Measurements from ENCODE around the gene PTGER3. TPM values are rescaled to one million over a fixed set of nuclear protein-coding genes. Genes with fewer than 3 reads are reported as not detected.
A peak's percentile ranks its signal among the peaks of the same experiment; 100 is the strongest.

PTGER3 gene
- total and polyA plus RNA-seq, 2 experiments from 2014 or later = 0.45 to 1.6 TPM

DNA sequence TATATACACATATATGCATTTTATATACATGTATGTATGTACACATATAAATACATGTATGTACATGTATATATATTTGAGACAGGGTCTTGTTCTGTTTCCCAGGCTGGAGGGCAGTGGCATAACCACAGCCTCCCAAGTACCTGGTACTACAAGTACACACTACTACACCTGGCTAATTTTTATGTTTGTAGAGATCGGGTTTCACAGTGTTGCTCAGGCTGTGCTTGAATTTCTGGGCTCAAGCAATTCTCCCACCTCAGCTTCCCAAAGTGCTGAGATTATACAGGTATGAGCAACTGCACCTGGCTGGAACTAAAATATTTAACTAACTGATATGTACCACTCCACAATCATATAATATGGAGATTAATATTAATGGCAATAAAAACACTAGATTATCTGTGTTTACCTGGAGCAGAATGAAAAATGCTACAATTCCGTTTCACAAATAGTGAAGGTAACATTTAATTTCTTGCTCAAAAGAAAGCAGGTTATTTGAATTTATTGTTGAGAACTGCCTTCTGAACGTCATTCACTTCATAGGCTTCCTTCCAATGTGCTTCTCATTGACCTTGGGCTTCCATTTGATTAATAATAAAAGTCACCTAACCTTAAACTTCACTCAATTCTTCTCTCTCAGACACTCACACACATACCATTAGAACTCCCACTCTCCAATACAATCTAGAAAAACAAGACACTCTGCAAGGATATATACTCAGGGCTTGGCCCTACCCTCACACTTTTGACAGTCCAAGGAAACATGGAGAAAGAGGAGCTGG lies 57.0 kb downstream of the PTGER3 start:
- DNase-seq (ENCODE audit: low spot score) (no peak), ATAC-seq (no peak)
- H3K36me3 ChIP-seq (ENCODE audit: insufficient read depth) = no peaks in the 10 kb centered on the region
- no peaks in the 10 kb centered on the region for H4K20me1 ChIP-seq (replicated peaks; ENCODE audit: insufficient read depth)
- H3K79me2 ChIP-seq (replicated peaks; ENCODE audit: insufficient read depth) = no peaks in the 10 kb centered on the region
- no peak overlapping the region for H3K4me3 Mint-ChIP-seq
- H3K4me3 ChIP-seq = no peak overlapping the region
- H3K4me2 ChIP-seq = no peak overlapping the region
- H3K4me1 ChIP-seq (ENCODE audit: insufficient read depth) = no peaks in the 10 kb centered on the region
- no peaks in the 10 kb centered on the region; the same call in 2 of the 3 replicates for H3K4me1 Mint-ChIP-seq
- peak overlapping the region; percentile 60; the same call in 1 of the 2 replicates for H2AFZ ChIP-seq
- H3K27me3 Mint-ChIP-seq (ENCODE audit: insufficient read depth, low read depth, poor library complexity) = no peaks in the 10 kb centered on the region
- H3K36me3 Mint-ChIP-seq (ENCODE audit: low read depth) = no peaks in the 10 kb centered on the region
- TF ChIP-seq EZH2phosphoT487 (IDR thresholded peaks at IDR 0.05; ENCODE audit: unreplicated experiment) (no peak), ZNF114 (CRISPR knock-in tag; IDR thresholded peaks at IDR 0.05) (no peak), REST (IDR thresholded peaks at IDR 0.05; ENCODE audit: unreplicated experiment) (no peak)
- TF ChIP-seq, protein P1, sequence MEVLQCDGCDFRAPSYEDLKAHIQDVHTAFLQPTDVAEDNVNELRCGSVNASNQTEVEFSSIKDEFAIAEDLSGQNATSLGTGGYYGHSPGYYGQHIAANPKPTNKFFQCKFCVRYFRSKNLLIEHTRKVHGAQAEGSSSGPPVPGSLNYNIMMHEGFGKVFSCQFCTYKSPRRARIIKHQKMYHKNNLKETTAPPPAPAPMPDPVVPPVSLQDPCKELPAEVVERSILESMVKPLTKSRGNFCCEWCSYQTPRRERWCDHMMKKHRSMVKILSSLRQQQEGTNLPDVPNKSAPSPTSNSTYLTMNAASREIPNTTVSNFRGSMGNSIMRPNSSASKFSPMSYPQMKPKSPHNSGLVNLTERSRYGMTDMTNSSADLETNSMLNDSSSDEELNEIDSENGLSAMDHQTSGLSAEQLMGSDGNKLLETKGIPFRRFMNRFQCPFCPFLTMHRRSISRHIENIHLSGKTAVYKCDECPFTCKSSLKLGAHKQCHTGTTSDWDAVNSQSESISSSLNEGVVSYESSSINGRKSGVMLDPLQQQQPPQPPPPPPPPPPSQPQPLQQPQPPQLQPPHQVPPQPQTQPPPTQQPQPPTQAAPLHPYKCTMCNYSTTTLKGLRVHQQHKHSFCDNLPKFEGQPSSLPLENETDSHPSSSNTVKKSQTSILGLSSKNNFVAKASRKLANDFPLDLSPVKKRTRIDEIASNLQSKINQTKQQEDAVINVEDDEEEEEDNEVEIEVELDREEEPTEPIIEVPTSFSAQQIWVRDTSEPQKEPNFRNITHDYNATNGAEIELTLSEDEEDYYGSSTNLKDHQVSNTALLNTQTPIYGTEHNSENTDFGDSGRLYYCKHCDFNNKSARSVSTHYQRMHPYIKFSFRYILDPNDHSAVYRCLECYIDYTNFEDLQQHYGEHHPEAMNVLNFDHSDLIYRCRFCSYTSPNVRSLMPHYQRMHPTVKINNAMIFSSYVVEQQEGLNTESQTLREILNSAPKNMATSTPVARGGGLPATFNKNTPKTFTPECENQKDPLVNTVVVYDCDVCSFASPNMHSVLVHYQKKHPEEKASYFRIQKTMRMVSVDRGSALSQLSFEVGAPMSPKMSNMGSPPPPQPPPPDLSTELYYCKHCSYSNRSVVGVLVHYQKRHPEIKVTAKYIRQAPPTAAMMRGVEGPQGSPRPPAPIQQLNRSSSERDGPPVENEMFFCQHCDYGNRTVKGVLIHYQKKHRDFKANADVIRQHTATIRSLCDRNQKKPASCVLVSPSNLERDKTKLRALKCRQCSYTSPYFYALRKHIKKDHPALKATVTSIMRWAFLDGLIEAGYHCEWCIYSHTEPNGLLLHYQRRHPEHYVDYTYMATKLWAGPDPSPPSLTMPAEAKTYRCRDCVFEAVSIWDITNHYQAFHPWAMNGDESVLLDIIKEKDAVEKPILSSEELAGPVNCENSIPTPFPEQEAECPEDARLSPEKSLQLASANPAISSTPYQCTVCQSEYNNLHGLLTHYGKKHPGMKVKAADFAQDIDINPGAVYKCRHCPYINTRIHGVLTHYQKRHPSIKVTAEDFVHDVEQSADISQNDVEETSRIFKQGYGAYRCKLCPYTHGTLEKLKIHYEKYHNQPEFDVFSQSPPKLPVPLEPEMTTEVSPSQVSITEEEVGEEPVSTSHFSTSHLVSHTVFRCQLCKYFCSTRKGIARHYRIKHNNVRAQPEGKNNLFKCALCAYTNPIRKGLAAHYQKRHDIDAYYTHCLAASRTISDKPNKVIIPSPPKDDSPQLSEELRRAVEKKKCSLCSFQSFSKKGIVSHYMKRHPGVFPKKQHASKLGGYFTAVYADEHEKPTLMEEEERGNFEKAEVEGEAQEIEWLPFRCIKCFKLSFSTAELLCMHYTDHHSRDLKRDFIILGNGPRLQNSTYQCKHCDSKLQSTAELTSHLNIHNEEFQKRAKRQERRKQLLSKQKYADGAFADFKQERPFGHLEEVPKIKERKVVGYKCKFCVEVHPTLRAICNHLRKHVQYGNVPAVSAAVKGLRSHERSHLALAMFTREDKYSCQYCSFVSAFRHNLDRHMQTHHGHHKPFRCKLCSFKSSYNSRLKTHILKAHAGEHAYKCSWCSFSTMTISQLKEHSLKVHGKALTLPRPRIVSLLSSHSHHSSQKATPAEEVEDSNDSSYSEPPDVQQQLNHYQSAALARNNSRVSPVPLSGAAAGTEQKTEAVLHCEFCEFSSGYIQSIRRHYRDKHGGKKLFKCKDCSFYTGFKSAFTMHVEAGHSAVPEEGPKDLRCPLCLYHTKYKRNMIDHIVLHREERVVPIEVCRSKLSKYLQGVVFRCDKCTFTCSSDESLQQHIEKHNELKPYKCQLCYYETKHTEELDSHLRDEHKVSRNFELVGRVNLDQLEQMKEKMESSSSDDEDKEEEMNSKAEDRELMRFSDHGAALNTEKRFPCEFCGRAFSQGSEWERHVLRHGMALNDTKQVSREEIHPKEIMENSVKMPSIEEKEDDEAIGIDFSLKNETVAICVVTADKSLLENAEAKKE (CRISPR knock-in tag; IDR thresholded peaks at IDR 0.05) = no peak
- H3K27me3 ChIP-seq (ENCODE audit: insufficient read depth) = no peaks in the 10 kb centered on the region
- H3K27ac ChIP-seq (ENCODE audit: low read depth) = no peak overlapping the region
- H3F3A ChIP-seq (replicated peaks; ENCODE audit: low read depth) = no peaks in the 10 kb centered on the region
- no peak overlapping the region for H3K27ac Mint-ChIP-seq
- 0 out of 2 replicates have a peak, but pooled peaks cover 3% of the 10 kb centered on the region for H3K9me2 ChIP-seq (ENCODE audit: insufficient read depth)
- no peaks in the 10 kb centered on the region for H3K9me3 Mint-ChIP-seq

Data from GM23338 (cell line).